Right lobe of liver (tissue), 6 donors: Measurements from ENCODE around the gene GRID1. TPM values are rescaled to one million over a fixed set of nuclear protein-coding genes. Genes with fewer than 3 reads are reported as not detected.
A peak's percentile ranks its signal among the peaks of the same experiment; 100 is the strongest.

Experiments
- ATAC-seq, 4 donors: fragments of 200-7000 bp; cut with Tn5 transposase; one replicate each; pipeline ENCODE4 v1.9.1; 2020; ENCODE audit warnings: mild to moderate bottlenecking in 4 of 4, moderate library complexity in 4 of 4
- DNase-seq, 3 donors: peaks; one replicate each; pipeline ENCODE4 v3.0.0-alpha.2; 2020
- H3K27ac ChIP-seq, 3 donors: fragments of 200-600 bp; one replicate each; pipeline ENCODE4 v1.8.0; 2022
- H3K27me3 ChIP-seq, 2 donors: fragments of 200-600 bp; one replicate each; pipeline ENCODE4 v1.8.0; 2022
- H3K36me3 ChIP-seq, 4 donors: fragments of 200-600 bp; sonication (generic) in 1 of 4; one replicate each; pipeline versions ENCODE4 v1.5.1 to v1.8.0; 2017 to 2022; ENCODE audit warnings: control low read depth in 1 of 4
- H3K4me1 ChIP-seq, 4 donors: fragments of 200-600 bp; sonication (generic) in 1 of 4; one replicate each; pipeline versions ENCODE4 v1.5.1 to v1.8.0; 2017 to 2022; ENCODE audit warnings: control low read depth in 1 of 4
- H3K4me3 ChIP-seq, 3 donors: fragments of 200-600 bp; one replicate each; pipeline ENCODE4 v1.8.0; 2022
- H3K9me3 ChIP-seq, 4 donors: fragments of 200-600 bp; sonication (generic) in 1 of 4; one replicate each; pipeline versions ENCODE4 v1.5.1 to v1.8.0; 2017 to 2022; ENCODE audit warnings: control low read depth in 1 of 4
- CTCF ChIP-seq, 4 donors: fragments of 200-600 bp in 3 of 4; fragments of 450-650 bp in 1 of 4; IDR thresholded peaks; one replicate each; pipeline versions ENCODE4 v1.5.1 to v1.8.0; 2016 to 2022; ENCODE audit warnings: antibody characterized with exemption in 4 of 4, mild to moderate bottlenecking in 2 of 4
- POLR2A ChIP-seq: fragments of 450-650 bp; IDR thresholded peaks from one replicate; pipeline ENCODE4 v1.6.1; 2017; ENCODE audit warnings: antibody characterized with exemption, mild to moderate bottlenecking
- WGBS: methylation state at CpG from one replicate; pipeline ENCODE4 v1.1.6; 2018; ENCODE audit warnings: low coverage, low lambda C conversion rate; ENCODE audit not compliant: insufficient coverage; ENCODE audit errors: missing lambda C conversion rate; 5-methylcytosine and 5-hydroxymethylcytosine counted together
- intact Hi-C, 2 donors: fragments of 100-400 bp; cut with DNase I; formaldehyde crosslinking; loops; one replicate each; pipeline versions ENCODE4 v1.11.2 to v1.14.1; 2022
- total RNA-seq, 6 experiments: library from RNA; depleted of rRNA in 2 of 6; stranded (reverse); fragments of >200 nt in 2 of 6; fragmentation: NEBNext Ultra II Directional in 3 of 6; extraction: Animal tissue kit (Norgen Biotek cat#: 25700) in 3 of 6; gene quantifications; one replicate each; pipeline versions ENCODE4 v1.1.0 to v1.2.4, GENCODE V29; 2016 to 2023
- donor health status: DM: no; HTN: yes; CAD: no.
- donor health status: DM: no; HTN: no; CAD: no.
- donor health status: DM: no; HTN: no; CAD: no.
- donor health status: DM: no; HTN: yes; CAD: no.
- donor health status: DM: no; HTN: yes; CAD: no.

The GRID1 gene
- total RNA-seq, 6 experiments from 2014 or later: 0.05 to 1.9 (median 0.81) TPM

DNA sequence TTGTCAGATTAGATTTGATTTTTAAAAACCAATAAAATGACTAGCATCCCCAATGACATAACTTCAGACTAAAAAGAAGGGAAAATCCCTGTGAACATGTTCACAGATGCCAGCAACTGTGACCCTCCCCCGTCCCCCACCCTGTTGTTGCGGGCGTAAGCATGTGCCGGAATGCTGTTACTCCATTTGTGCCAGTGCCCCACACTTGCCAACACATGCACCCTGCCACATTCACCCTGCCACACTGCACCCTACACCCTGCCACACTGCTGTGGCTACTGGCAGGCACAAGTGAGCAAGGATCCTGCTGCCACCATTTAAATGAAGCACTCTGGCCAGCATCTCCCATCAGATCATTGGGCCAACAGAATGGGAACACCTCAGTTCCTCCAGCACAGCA, 540.2 kb downstream of the GRID1 start:
- Histone ChIP-seq H3K4me1 (no peaks in the 10 kb centered on the region), H3K9me3 (no peaks in the 10 kb centered on the region), H3K27me3 (no peaks in the 10 kb centered on the region), H3K36me3 (no peaks in the 10 kb centered on the region), H3K27ac (no peak overlapping the region), H3K4me3 (no peak overlapping the region)
- ATAC-seq (no peak), DNase-seq (no peak)
- no peak for TF ChIP-seq POLR2A
- TF ChIP-seq CTCF (IDR thresholded peaks at IDR 0.05): no peak
- intact Hi-C loops: no loop called here
- WGBS: 80% methylated on average over 3 of the region's 4 CpGs

- no peak for ATAC-seq
- H3K36me3 ChIP-seq: no peaks in the 10 kb centered on the region
- TF ChIP-seq CTCF (IDR thresholded peaks at IDR 0.05) (no peak), POLR2A (no peak)
- H3K27ac ChIP-seq: no peak overlapping the region
- H3K27me3 ChIP-seq: no peaks in the 10 kb centered on the region
- no peaks in the 10 kb centered on the region for H3K9me3 ChIP-seq
- WGBS: 66% methylated on average over 2 of the region's 2 CpGs
- DNase-seq: no peak
- intact Hi-C loops: no loop called here
- no peaks in the 10 kb centered on the region for H3K4me1 ChIP-seq
- no peak overlapping the region for H3K4me3 ChIP-seq
Observed at GRCh38 chr10:85811405-85811804, 555.2 kb downstream of the GRID1 start.

- TF ChIP-seq POLR2A (no peak), CTCF (IDR thresholded peaks at IDR 0.05) (no peak)
- no peak overlapping the region for H3K27ac ChIP-seq
- intact Hi-C loops: no loop called here
- no peaks in the 10 kb centered on the region for H3K27me3 ChIP-seq
- H3K4me3 ChIP-seq: no peak overlapping the region
- no peaks in the 10 kb centered on the region for H3K9me3 ChIP-seq
- DNase-seq (no peak), ATAC-seq (peak in 1 of 4 donors; percentile 65)
- 50% methylated on average over 1 of the region's 1 CpG for WGBS
- no peaks in the 10 kb centered on the region for H3K36me3 ChIP-seq
- H3K4me1 ChIP-seq: no peaks in the 10 kb centered on the region
Observed at GRCh38 chr10:85810674-85811073, 555.9 kb downstream of the GRID1 start.

GRCh38 chr10:85795460-85795859, 571.1 kb downstream of the GRID1 start:
- 39% methylated on average over 3 of the region's 3 CpGs for WGBS
- Histone ChIP-seq H3K9me3 (no peaks in the 10 kb centered on the region), H3K36me3 (no peaks in the 10 kb centered on the region), H3K27me3 (no peaks in the 10 kb centered on the region), H3K4me1 (no peaks in the 10 kb centered on the region), H3K4me3 (no peak overlapping the region), H3K27ac (no peak overlapping the region)
- DNase-seq (no peak), ATAC-seq (no peak)
- intact Hi-C loops: no loop called here
- TF ChIP-seq CTCF (IDR thresholded peaks at IDR 0.05) (no peak), POLR2A (no peak)

- ATAC-seq (no peak), DNase-seq (no peak)
- no peak overlapping the region for H3K4me3 ChIP-seq
- intact Hi-C loops: no loop called here
- H3K27ac ChIP-seq: no peak overlapping the region
- whole genome bisulfite sequencing: 32% methylated on average over 2 of the region's 2 CpGs
- H3K4me1 ChIP-seq: no peaks in the 10 kb centered on the region
- no peaks in the 10 kb centered on the region for H3K36me3 ChIP-seq
- TF ChIP-seq POLR2A: no peak
- no peak for TF ChIP-seq CTCF (IDR thresholded peaks at IDR 0.05)
- H3K9me3 ChIP-seq: no peaks in the 10 kb centered on the region
- H3K27me3 ChIP-seq: no peaks in the 10 kb centered on the region
Observed at GRCh38 chr10:85794553-85794952, 572.0 kb downstream of the GRID1 start.
